COLO668 (cell line): ENCODE measurements around the gene FIG4.
A peak's percentile ranks its signal among the peaks of the same experiment; 100 is the strongest.
"Not testable (repeated sequence)": the region's sequence is repeated elsewhere in the genome, so short reads cannot be mapped to it uniquely, and the experiment has no call there.

ENCODE experiments used
- DNase-seq: peaks from one replicate; lab custom pipeline; 2025; ENCODE audit not compliant: unreplicated experiment; lab: John Stamatoyannopoulos, UW

Gene FIG4

DNA sequence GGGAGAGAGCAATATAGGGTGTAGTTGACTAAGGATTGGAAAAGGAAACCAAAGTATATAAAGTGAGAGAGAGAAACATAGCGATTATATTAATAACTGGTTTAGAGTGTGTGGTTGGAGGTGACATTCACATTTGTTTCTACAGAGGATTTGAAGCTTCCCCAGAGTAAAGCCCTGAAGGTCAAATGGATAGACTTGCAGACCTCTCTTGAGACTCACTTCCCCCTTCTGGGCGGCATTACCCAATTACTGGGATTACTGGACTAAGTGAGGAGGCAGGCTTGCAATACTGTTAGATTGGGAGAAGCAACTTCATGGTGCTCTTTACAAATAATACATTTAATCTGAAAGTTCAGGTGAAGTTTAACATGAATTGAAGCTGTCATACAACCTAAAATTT is 10.7 kb downstream of the FIG4 start:
- no peak for DNase-seq

DNA sequence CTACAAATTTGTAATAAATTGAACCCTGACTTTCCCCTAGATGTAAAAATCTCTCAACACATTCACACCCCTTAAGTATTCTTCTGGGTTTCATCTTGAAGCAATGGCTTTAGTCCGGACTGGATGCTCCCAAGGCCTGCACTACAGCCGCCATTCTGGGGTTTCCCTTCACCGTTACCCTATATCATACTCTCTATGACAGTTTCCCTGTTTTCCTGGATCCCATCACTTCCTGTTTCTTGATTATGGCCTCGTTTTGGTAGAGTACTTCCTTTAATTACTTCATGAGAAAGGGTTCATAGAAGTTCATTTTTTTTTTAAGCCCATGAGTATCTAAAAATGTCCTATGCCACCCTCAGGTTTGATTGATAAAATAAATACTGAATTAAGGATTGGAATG is 11.7 kb downstream of the FIG4 start:
- DNase-seq, result no peak

DNA sequence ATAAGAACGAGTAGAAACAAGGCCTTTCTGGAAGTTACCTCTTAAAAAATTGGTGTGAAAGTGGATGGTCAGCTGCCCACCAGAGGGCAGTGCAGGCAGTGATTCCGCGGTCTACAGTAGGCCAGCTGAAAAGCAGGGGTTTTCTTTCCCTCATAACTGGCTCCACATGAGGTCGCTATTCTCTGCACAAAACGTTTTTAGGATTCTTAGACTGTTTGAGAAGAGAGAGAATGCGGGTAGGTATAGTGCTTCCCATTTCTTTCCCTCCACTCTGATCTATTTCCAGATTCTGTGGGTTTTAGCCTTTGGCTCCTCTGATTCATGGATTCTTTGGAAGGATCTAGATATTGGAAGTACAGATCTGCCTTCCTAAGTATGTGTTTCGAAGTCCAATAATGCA is 14.2 kb downstream of the FIG4 start:
- peak; percentile 68 for DNase-seq

DNA sequence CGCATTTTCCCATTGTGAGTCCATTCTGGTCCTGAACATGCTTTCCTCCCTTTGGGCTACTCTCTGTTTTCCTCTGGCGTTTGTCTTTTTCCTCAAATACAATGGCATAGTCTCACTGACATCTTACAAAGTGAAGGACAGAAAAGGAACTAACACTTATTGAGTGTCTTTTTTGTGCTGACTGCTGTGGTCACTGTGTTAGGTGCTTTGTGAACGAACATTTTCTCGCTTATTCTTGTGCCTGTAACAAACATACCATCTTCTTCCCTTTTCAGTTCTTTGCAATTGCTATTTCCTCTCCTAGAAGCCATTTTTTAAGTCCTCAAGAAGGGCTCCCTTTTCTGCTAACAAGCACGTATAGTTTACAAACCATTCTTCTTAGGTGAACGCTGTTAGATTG is 15.4 kb downstream of the FIG4 start:
- DNase-seq, result no peak

GRCh38 chr6:109708099-109708498 is 17.0 kb downstream of the FIG4 start:
- DNase-seq, result not testable (repeated sequence)

- no peak for DNase-seq
These were observed 22.0 kb downstream of the FIG4 start for GRCh38 chr6:109713097-109713496.

DNA sequence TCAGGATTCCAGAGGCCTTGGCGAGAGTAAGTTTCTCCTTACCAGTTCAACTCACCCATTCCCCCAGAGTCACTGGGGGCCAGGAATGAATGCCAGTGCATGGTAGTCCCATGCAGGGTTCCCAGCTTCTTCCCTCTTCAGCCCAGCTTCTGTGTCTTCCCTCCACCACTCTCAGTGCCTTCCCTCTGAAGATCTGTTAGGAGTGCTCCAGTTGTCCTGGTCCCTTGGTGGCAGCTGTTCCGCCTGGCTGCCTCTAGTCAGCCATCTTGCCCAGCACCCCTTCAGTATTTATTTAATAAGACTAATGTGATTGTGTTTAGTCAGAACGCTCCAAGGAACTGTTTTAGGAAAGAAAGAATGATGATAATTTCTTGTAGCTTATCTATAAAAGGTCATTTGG is 23.1 kb downstream of the FIG4 start:
- DNase-seq, result no peak

GRCh38 chr6:109714611-109715010 is 23.5 kb downstream of the FIG4 start:
- DNase-seq, result no peak

DNA sequence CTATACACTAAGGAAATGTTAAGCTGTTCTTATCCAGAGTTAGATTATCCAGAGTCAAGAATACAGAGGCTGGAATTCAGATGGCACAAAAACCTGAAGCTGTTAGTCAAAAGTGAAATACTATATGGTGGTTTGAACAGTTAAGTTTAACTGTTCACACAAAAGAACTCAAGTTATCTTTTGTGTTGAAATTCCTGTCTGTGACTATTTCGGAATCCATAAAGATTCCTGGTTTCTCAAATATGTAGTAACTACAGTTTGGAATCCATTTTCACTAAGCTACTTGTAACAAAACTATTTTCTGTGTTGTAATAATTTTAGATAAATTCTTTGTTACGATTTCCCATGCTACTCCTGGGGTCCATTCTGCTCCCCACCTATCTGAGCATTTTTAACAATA is 24.5 kb downstream of the FIG4 start:
- DNase-seq, result no peak

GRCh38 chr6:109717971-109718370 is 26.9 kb downstream of the FIG4 start:
- no peak for DNase-seq

GRCh38 chr6:109718991-109719390 is 27.9 kb downstream of the FIG4 start:
- DNase-seq, result no peak

DNA sequence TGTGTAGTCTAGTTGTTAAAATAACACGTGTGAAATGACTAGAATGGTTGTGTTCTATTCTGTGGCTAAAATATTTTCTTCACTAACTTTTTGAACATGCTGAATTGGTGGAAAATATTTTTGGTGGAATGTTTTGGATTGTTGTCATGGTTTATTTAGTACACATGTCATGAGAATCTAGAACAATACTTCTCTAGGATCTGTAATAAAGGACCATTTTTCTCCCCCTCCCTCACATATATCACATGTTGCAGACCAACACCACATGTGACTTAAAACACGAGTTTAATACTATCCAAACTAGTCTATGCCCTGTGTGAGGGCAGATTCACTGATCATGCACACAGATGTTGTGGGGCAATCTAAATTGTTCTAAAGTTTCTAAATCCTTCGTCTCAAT is 29.2 kb downstream of the FIG4 start:
- DNase-seq, result no peak

- DNase-seq, result no peak
These were observed 30.9 kb downstream of the FIG4 start for GRCh38 chr6:109722011-109722410.

- DNase-seq, result no peak
These were observed 31.6 kb downstream of the FIG4 start for GRCh38 chr6:109722564-109723254.

DNA sequence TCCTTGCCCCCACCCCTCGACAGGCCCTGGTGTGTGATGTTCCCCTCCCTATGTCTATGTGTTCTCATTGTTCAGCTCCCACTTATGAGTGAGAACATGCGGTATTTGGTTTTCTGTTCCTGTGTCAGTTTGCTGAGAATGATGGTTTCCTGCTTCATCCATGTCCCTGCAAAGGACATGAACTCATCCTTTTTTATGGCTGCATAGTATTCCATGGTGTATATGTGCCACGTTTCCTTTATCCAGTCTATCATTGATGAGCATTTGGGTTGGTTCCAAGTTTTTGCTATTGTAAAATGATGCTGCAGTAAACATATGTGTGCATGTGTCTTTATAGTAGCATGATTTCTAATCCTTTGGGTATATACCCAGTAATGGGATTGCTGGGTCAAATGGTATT is 34.2 kb downstream of the FIG4 start:
- not testable (repeated sequence) for DNase-seq

DNA sequence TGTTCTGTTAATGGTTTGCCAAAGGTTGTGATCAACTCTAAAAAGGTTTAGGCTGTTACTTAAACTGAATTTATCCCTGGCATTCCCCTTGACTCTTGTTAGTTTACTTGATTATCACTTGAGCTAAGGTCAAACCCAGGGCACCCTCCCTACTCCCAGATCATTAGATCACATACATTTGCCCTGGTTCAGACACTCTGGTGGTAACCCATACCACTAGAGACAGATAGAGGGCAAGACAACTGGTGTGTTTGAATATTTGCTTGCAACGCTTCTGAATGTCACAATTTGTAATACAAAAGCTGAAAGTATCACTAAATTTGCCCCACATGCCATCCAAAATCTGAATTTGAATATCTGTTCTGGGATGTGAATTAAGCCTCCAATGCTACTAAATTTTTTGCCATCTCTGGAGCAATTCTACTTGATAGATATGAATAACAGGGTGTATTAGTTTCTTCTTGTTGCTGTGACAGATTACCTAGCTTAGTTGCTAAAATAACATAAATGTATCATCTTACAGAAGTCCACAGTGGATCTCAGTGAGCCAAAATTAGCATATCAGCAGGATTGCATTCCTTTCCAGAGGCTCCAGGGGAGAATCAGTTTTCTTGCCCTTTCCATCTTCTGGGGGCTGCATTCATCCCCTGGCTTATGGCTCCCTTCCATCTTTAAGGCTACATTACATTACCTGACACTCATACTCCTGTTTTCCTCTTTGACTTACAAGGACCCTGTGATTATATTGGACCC is 45.4 kb downstream of the FIG4 start:
- DNase-seq, result no peak

GRCh38 chr6:109738255-109738654 is 47.2 kb downstream of the FIG4 start:
- DNase-seq, result no peak

- no peak for DNase-seq
These were observed 47.6 kb downstream of the FIG4 start for GRCh38 chr6:109738667-109739066.

GRCh38 chr6:109739686-109740085 is 48.6 kb downstream of the FIG4 start:
- no peak for DNase-seq

DNA sequence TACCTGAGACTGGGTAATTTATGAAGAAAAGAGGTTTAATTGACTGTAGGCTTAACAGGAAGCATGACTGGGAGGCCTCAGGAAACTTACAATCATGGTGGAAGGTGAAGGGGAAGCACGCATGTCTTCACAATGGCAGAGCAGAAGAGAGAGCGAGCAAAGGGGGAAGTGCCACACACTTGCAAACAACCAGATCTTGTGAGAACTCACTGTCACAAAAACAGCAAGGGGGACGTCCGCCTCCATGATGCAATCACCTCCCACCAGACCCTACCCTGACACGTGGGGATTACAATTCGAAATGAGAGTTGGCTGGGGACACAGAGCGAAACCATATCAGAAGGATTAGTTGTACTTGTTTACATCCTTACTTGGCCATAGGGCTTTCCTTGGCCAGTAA is 49.7 kb downstream of the FIG4 start:
- no peak for DNase-seq

DNA sequence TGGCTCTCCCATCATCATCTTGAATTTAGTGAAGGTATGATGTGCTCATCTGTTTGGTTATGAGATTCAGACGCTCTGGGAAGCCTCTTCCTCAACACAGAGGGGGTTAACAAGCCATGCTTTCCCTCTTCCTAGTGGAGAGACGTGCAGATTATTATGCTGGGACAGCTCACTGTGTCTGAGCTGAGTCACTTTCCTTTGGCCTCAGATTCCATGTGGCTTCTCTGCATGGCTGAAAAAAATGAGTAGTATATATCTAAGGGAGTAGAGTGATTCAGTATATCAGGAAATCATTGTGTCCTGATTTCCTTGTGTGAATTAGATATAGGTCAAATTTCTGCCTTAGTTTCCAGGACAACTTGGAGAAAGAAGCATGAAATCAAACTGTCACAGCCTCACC is 52.6 kb downstream of the FIG4 start:
- DNase-seq, result no peak

DNA sequence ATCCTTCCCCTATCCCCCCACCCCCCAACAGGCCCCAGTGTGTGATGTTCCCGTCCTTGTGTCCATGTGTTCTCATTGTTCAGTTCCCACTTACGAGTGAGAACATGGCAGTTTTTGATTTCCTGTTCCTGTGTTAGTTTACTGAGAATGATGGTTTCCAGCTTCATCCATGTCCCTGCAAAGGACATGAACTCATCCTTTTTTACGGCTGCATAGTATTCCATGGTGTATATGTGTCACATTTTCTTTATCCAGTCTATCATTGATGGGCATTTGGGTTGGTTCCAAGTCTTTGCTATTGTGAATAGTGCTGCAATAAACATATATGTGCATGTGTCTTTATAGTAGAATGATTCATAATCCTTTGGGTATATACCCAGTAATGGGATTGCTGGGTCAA is 53.7 kb downstream of the FIG4 start:
- not testable (repeated sequence) for DNase-seq

DNA sequence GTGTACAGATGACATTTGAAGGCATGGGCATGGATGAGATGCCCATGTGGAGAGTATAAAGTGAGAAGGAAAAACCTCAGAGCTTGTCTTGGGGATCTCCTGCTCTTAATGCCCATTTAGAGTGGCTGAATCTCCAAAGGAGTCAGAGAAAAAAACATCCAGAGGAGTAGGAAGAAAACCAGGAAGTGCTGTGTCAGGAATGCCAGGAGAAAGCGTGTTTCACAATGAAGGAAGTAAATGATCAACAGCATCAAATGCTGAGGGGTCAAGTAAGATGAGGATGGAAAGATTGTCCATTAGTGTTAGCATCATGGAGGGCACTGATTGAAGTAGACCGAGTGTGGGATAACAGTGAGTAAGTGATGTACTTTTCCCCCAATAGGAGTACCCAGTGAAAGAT is 56.1 kb downstream of the FIG4 start:
- no peak for DNase-seq
